Transverse colon (tissue), 4 donors: Measurements from ENCODE around the gene SH3BP5.

Experiments used
- EP300 ChIP-seq: sonication (generic); formaldehyde crosslinking; IDR thresholded peaks from one replicate; pipeline ENCODE4 v1.6.1; 2017; ENCODE audit warnings: antibody characterized with exemption, low read depth
- POLR2AphosphoS5 ChIP-seq, 3 donors: sonication (generic); formaldehyde crosslinking; IDR thresholded peaks; one replicate each; pipeline ENCODE4 v1.6.1; 2016; ENCODE audit warnings: antibody characterized with exemption in 3 of 3
- TF ChIP-seq, protein P1 (sequence below), 5 experiments: fragments of 200-600 bp in 3 of 5; fragments of 450-650 bp in 2 of 5; sonication (generic) in 3 of 5; IDR thresholded peaks; 1 replicate in 2 of 5; 2 replicates in 3 of 5; pipeline ENCODE4 v1.5.1; 2016 to 2017; ENCODE audit warnings: antibody characterized with exemption in 5 of 5, inconsistent platforms in 3 of 5, mild to moderate bottlenecking in 2 of 5, moderate library complexity in 1 of 5

DNA sequence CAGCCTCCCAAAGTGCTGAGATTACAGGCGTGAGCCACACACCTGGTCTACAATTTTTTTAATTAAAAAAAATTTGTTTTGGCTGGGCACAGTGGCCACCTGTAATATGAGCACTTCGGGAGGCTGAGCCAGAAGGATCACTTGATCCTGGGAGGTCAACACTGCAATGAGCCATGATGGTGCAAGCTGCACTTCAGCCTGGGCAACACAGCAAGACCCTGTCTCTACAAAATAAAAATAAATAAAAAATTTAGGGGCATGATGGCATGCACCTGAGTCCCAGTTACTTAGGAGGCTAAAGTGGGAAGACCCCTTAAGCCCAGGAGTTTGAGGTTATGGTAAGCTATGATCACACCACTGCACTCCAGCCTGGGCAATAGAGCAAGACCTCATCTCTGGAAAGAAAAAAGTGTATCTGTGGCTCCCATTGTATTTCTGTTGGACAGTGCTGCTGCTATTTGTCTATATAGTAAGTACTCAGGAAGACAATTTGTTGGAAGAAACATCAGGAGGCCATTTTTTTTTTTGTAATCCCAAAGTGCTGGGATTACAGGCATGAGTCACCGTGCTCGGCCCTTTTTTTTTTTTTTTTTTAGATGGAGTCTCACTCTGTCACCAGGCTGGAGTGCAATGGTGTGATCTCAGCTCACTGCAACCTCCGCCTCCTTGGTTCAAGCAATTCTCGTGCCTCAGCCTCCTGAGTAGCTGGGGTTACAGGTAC, 27.5 kb upstream of the SH3BP5 start:
- TF ChIP-seq POLR2AphosphoS5 (IDR thresholded peaks at IDR 0.05) (no peak), EP300 (no peak)
- TF ChIP-seq, protein P1, sequence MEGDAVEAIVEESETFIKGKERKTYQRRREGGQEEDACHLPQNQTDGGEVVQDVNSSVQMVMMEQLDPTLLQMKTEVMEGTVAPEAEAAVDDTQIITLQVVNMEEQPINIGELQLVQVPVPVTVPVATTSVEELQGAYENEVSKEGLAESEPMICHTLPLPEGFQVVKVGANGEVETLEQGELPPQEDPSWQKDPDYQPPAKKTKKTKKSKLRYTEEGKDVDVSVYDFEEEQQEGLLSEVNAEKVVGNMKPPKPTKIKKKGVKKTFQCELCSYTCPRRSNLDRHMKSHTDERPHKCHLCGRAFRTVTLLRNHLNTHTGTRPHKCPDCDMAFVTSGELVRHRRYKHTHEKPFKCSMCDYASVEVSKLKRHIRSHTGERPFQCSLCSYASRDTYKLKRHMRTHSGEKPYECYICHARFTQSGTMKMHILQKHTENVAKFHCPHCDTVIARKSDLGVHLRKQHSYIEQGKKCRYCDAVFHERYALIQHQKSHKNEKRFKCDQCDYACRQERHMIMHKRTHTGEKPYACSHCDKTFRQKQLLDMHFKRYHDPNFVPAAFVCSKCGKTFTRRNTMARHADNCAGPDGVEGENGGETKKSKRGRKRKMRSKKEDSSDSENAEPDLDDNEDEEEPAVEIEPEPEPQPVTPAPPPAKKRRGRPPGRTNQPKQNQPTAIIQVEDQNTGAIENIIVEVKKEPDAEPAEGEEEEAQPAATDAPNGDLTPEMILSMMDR (IDR thresholded peaks at IDR 0.05), result no peak
